ENCODE measurements around the gene CBR3.

- TF ChIP-seq ZNF292 (tag by site-specific recombination; IDR thresholded peaks at IDR 0.05; ENCODE audit: borderline replicate concordance, low read depth) (no peak), CTCF (tag by site-specific recombination; IDR thresholded peaks at IDR 0.05) (no peak), ZNF202 (tag by site-specific recombination; IDR thresholded peaks at IDR 0.05; ENCODE audit: borderline replicate concordance) (no peak), ZNF311 (tag by site-specific recombination; IDR thresholded peaks at IDR 0.05; ENCODE audit: borderline replicate concordance) (no peak), ZNF629 (tag by site-specific recombination; IDR thresholded peaks at IDR 0.05) (no peak), ZNF488 (tag by site-specific recombination; IDR thresholded peaks at IDR 0.05) (no peak), MZF1 (tag by site-specific recombination; IDR thresholded peaks at IDR 0.05; ENCODE audit: borderline replicate concordance) (no peak), YY1 (tag by site-specific recombination; IDR thresholded peaks at IDR 0.05) (no peak), REST (tag by site-specific recombination; IDR thresholded peaks at IDR 0.05) (no peak), KLF10 (tag by site-specific recombination; IDR thresholded peaks at IDR 0.05) (no peak), ZNF530 (tag by site-specific recombination; IDR thresholded peaks at IDR 0.05; ENCODE audit: low read depth) (no peak), ZFP37 (tag by site-specific recombination; IDR thresholded peaks at IDR 0.05) (no peak)
Observed at GRCh38 chr21:36178349-36178748, 43.5 kb downstream of the CBR3 start.
